NCI-H1436 treated with DMSO at 0.1 percent for 48 hours (cell line): ENCODE data around the gene SLC35B1.

ENCODE experiments used
- DNase-seq: peaks from one replicate; lab custom pipeline; 2025; lab: John Stamatoyannopoulos, UW

The SLC35B1 gene, protein sequence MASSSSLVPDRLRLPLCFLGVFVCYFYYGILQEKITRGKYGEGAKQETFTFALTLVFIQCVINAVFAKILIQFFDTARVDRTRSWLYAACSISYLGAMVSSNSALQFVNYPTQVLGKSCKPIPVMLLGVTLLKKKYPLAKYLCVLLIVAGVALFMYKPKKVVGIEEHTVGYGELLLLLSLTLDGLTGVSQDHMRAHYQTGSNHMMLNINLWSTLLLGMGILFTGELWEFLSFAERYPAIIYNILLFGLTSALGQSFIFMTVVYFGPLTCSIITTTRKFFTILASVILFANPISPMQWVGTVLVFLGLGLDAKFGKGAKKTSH

GRCh38 chr17:49707608-49708514 lies at the start of gene SLC35B1:
SLC35B1 (minus strand) TSS chr17:49707964; CDS start chr17:49707833, 131 bp downstream.
- peak; percentile 98 for DNase-seq

DNA sequence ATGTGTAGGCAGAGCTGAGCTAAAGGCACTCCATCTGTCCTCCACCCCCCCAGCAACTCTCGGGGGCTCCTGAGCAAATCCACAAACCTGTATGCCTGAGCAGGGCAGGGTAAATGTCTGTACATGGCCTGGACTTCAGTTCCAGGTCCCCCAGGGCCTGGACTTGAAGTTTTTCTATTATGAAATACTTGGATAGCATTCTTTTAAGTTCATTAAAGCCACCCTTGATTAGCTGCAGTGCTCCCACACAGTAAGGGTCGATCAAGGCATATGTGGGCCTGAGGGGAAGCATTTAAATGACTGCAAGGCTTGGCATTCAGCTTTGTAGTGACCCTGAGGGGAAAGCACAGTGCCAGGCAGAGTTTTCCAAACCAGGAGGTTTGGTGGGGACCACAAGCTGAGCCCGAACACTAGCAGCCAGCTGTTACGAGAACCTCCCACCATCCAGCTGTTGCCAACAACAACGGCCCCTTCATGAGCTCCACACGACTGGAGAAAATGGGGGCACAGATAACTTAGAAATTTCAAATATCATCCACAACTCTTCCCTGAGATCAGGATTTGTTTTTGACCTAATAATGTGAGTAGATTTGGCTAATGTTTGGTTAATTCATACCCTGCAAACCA lies 49.5 kb upstream of the SLC35B1 start:
- no peak for DNase-seq

DNA sequence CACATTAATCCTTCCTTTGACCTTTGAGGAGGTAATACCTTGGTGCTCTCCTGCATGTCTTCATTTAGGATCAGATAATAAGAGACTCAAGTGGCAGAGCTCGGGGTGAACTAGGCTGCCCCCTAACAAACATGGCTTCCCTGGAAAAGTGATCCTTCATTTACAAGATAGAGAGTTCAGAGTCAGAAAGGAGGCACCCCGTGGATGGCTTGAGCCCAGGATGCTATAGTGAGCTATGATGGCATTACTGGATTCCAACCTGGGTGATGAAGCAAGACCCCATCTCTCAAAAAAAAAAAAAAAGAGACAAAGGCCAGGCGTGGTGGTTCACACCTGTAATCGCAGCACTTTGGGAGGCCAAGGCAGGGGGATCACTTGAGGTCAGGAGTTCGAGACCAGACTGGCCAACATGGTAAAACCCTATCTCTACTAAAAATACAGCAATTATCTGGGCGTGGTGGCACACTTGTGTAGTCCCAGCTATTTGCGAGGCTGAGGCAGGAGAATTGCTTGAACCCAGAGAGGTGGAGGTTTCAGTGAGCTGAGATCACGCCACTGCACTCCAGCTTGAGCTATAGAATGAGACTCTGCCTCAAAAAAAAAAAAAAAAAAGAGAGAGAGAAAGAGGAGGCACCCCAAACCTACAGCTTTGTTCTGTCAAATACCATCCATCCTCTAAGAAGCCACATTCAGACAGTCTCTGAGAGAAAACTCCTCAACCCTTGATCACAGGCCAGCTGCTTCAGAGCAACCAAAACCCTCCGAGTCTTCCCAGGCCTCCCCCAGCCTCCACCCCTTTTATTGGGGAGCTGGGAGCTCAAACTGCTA lies 48.8 kb upstream of the SLC35B1 start:
- no peak for DNase-seq

GRCh38 chr17:49755663-49756283 lies 48.0 kb upstream of the SLC35B1 start:
- DNase-seq = no peak

DNA sequence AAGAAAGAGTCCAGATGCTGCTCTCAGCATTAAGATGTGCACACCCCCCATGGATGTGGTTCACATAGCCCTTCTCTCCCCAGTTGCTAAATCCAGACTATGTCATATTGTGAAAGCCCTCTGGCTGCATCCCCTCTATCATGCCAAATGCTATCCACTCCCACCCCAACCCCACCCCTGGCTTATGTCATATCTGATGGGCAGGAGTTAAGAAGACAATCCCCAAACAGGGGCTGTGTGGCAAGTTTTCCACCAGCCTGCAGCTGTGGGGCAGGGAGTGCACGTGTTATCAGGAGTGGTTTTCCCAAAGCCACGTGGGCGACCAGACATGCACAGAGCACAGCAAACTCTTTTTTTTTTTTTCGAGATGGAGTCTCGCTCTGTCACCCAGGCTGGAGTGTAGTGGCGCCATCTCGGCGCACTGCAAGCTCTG lies 46.2 kb upstream of the SLC35B1 start:
- no peak for DNase-seq

DNA sequence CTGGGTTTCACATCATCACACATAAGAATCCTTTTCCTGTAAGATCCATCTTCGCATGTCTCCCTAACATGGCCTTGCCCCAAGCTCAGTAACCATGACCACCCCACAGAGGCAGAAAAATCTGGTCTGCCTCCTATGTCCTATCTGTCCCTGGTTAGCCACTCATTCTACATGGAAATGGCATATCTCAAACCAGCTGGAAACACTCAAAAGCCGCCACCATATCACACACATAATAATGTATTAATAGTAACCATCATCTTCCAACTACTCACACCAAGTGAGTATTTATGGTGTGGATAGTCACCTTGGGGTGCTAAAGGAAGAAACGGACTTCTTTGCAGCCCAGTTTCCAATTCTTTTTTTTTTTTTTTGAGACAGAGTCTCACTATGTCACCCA lies 44.7 kb upstream of the SLC35B1 start:
- DNase-seq = no peak

DNA sequence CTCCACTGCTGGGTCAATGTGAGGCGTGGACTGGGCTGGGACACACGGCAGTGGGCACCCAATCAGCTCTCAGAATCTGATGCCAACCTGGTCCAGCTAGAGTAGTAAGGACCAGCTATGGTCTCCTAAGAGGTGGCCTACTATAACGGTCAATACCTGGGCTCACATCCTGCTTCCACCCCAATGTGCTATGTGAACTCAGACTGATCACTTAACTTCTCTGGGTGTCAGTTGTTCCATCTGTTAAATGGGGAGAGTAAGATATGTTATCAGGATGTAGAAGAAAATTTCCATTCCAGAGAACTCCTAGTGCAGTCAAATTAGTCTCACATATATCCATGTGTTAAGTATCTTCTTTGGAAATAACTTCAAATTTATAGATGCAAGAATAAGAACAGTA lies 42.0 kb upstream of the SLC35B1 start:
- no peak for DNase-seq

- DNase-seq = no peak
Observed at GRCh38 chr17:49748791-49749190, 41.0 kb upstream of the SLC35B1 start.

DNA sequence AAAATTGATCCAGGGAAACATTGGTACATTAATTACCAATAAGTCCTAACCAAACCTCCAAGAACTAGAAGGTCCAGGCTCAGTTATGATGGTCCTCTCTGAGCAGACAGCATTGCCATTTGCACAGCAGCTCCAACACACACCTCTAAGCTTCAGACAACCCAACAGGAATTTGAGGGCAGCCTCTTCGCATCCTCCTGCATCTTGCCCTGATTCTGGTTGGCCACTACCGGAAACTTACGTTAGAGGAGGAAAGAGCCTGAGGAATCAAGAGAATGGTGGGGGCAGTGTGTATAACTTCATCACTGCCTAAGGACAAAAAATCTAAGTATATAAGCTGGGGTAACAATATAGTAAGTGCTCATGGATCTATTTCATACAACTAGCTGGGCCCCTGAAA lies 40.5 kb upstream of the SLC35B1 start:
- no peak for DNase-seq

DNA sequence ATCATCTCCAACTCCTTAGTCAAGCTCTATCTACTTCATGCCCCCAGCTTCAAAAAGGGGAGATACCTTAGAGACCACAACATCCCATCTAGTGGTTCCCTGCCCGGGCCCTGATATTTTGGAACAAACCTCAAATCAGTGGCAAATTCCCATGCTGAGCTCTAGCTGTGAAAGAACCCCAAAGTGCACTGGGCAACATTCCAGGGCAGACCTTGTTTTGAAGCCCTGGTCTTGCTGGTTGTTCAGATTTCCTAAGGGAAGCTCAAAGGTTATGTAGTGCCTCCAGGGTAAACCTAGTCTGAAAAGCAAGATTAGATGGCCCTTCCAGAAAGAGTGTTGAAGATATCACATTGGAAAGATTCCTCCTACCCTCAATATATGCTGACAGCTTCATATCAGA lies 39.9 kb upstream of the SLC35B1 start:
- DNase-seq = no peak

DNA sequence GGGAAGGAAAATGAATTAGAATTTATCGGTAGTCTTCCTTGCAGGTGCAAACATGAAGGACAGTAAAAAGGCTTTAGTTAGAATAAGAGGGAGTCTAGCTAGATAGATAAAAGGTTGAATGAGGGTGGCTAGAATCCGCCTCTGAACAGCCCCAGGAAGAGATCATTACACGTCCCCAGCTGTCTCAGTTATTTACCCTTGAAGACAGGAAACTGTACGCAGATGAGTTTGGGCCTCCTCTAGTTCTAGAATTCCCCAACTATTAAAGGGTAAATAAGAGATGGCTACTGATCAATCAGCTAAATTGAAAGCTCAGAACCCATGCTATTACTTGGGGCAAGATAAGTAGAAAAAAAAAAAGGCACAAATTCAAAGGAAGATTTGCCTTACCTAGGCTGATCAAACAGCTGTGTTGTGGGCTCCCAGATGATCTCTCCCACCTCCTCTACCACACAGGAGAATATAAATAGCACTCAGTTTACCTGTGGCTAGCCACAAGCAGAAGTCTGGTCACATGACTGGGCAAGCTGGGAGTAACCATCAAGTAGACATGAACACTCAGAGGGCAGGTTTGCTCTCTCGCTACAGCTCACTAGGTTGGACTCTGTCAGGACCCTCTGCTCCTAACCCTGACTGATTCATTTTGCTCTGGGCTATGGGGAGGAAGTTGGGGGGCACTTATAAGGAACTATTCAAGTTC lies 39.2 kb upstream of the SLC35B1 start:
- no peak for DNase-seq

DNA sequence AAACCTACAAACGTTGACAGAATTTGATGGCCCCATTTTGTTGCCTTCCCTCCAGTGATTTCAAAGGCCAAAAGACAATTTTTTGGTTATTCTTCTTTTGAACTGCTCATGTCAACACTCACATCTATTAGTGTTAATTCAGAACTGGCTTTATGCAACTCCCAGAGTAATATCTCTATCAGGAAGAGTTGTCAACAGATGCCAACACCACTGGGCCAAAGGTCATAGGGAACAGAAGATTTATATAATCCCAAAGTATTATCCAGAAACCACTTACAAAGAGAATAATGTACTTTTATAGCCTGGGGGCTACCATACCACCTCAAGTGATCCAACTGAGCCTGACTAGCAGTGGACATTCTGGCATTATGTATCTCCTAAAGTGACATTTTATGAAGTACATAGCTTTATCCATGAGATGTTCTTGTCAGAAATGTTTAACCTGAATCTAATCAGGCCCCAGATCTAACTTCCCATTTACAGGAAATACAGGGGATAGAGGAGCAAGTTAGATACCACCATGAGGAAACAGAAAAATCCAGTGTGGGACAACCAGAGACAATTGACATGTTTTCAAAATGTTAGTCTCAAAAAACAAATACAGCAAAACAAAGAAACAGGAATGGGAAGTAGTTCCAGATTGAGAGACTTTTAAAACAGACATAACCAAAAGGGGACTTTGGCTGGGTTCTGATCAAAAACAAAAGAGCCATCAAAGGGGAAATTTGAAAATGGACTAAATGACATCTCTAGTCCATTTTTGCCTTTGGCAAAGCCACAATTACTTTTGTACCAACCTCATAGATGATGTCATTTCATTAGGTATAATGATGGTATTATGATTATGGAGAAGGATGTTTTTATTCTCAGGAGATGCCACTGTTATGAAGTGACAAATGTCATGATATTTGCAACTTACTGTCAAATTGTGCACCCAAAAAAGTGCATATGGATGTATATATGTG lies 37.7 kb upstream of the SLC35B1 start:
- no peak for DNase-seq

DNA sequence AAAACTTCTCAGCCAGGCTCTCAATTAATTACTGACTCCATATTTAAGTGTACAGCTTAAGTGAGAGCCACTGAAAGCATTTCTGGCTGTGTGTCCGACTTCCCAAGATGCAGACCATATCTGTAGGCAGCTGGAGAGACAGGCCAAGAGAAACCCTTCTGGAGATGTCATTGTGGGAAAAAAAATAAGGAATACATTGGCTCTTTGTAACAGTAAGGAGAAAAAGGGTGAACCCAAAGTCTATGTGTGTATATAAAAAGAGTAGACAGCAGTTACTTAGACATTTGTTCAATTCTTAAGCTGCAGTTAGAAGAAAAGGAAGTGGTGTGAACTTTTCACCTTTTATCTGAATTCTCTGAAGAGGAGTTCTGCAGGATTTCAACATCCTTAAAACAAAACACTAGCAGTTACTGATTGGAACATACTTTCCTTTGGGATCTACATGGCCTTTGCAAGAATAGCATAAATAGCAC lies 34.4 kb upstream of the SLC35B1 start:
- DNase-seq = no peak

GRCh38 chr17:49741692-49742076 lies 33.9 kb upstream of the SLC35B1 start:
- no peak for DNase-seq

DNA sequence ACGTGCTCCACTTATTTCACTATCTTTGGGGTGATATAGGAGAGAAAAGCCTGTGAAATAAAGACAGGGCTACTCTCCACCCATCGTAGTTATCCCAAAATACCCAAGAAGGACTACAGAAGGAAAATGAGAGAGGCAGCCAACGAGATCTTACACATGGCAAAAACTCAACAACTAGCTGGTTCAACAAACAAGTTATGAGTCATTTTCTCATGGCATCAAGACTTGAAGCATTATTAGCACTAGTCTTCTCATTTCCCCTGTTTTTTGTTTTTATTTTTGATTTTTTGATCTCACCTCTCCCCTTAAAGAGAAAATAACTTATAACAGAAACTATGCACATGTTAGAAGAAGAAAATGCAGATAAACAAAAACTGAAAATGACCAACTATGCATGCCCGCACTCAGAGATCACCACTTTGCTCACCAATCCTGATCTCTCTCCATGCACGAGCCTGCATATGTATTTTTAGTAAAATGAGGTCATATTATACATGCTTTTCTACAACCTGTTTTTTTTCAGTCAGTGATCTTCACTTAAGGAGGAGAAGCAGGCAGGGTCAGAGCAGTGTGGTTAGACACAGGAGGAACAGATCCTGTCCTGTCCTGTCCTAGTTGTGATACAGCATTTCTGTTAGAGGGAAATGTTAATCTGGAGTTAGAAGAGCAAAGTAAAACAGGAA lies 33.4 kb upstream of the SLC35B1 start:
- no peak for DNase-seq

GRCh38 chr17:49739641-49740271 lies 32.0 kb upstream of the SLC35B1 start:
- DNase-seq = peak; percentile 78

DNA sequence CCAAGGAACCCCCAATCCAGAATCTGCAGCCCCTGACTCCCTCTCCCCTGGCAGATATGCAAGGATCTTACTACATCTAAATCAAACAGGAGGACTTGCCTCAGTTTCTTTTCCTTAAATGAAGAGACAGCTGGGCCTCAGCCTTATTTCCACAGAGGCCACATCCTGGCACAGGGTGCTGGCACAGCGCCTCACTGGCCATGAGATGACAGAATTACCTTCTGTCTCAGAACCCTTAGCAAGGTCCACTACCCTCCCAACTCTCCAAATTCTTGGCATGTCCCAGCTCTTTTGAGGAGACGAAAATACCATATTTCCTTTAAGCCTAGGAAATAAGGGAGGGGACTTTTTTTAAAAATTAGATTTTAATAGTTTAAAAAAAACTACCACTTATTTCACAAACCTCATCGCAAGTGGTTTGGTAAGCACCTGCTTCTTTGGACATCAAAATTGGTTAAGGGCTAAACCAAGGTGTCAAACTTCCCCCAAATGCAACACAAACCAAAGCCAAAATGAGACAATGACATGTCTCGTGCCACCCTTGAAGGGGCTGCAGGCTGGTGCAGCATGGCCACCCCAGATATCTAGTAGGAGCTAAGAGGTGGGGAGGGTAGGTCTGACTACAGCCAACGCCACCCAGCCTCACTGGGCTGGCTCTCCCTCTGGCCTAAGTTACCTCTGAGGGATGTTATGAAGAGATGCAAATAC lies 30.8 kb upstream of the SLC35B1 start:
- DNase-seq = no peak
